Calu3 (cell line): Measurements from ENCODE around the gene TRIM5. TPM values are rescaled to one million over a fixed set of nuclear protein-coding genes. Genes with fewer than 3 reads are reported as not detected.
"Not testable (repeated sequence)": the region's sequence is repeated elsewhere in the genome, so short reads cannot be mapped to it uniquely, and the experiment has no call there.

Experiments used
- BruUV-seq: library from RNA; stranded (reverse); fragments of 400-500 nt; replicated peaks from 2 replicates; lab custom pipeline; 2021; lab: Mats Ljungman, UMichigan
- CTCF ChIA-PET: fragments of 300-600 bp; sonication (Branson Sonifier 250); formaldehyde crosslinking; loops from one replicate; lab custom pipeline; 2022; ENCODE audit warnings: antibody characterized with exemption; lab: Charles Lee
- DNase-seq: peaks from one replicate; pipeline ENCODE4 v3.0.0; 2022
- H3K27ac Mint-ChIP-seq: one replicate; pipeline ENCODE4 v1.8.0; 2022; ENCODE audit warnings: mixed read lengths; ENCODE audit not compliant: unreplicated experiment
- H3K27me3 Mint-ChIP-seq: one replicate; pipeline ENCODE4 v1.8.0; 2022; ENCODE audit warnings: mixed read lengths; ENCODE audit not compliant: unreplicated experiment
- H3K36me3 Mint-ChIP-seq: one replicate; pipeline ENCODE4 v1.8.0; 2022; ENCODE audit warnings: mild to moderate bottlenecking, moderate library complexity, mixed read lengths; ENCODE audit not compliant: insufficient read depth, unreplicated experiment
- H3K4me1 Mint-ChIP-seq: one replicate; pipeline ENCODE4 v1.8.0; 2022; ENCODE audit warnings: mild to moderate bottlenecking, low read depth, mixed read lengths; ENCODE audit not compliant: unreplicated experiment
- H3K4me3 Mint-ChIP-seq: one replicate; pipeline ENCODE4 v1.8.0; 2022; ENCODE audit warnings: mild to moderate bottlenecking, low read depth, moderate library complexity, mixed read lengths; ENCODE audit not compliant: unreplicated experiment
- H3K9me3 Mint-ChIP-seq: one replicate; pipeline ENCODE4 v1.8.0; 2022; ENCODE audit warnings: low read depth, mixed read lengths; ENCODE audit not compliant: unreplicated experiment
- CTCF ChIP-seq: fragments of 200-600 bp; IDR thresholded peaks from one replicate; pipeline ENCODE4 v1.8.0; 2022; ENCODE audit warnings: antibody characterized with exemption; ENCODE audit not compliant: unreplicated experiment
- intact Hi-C: fragments of 100-400 bp; cut with micrococcal nuclease; formaldehyde crosslinking; loops from one replicate; pipeline ENCODE4 v1.10.0; 2022; ENCODE audit not compliant: unreplicated experiment
- total RNA-seq: library from RNA; stranded (reverse); gene quantifications from 2 replicates; pipeline ENCODE4 v1.2.3, GENCODE V29; 2022

TRIM5 gene
- total RNA-seq, 1 experiment from 2014 or later, result 36.8 TPM

GRCh38 chr11:5719703-5720495, 35.0 kb upstream of the TRIM5 start:
- intact Hi-C loops, result no loop called here
- Mint-ChIP-seq H3K27me3 (peaks cover 45% of the 10 kb centered on the region), H3K9me3 (no peaks in the 10 kb centered on the region), H3K4me1 (no peaks in the 10 kb centered on the region), H3K4me3 (no peak overlapping the region), H3K27ac (no peak overlapping the region), H3K36me3 (no peaks in the 10 kb centered on the region)
- BruUV-seq, result no TSS peak
- CTCF ChIA-PET, result no interaction called here
- no peak for TF ChIP-seq CTCF
- no peak for DNase-seq

- BruUV-seq, H3K9me3 Mint-ChIP-seq, intact Hi-C loops, H3K4me1 Mint-ChIP-seq, H3K36me3 Mint-ChIP-seq, DNase-seq, H3K4me3 Mint-ChIP-seq, CTCF ChIA-PET, H3K27ac Mint-ChIP-seq: not testable (repeated sequence)
- H3K27me3 Mint-ChIP-seq, result peaks cover 27% of the 10 kb centered on the region
Measured at GRCh38 chr11:5716518-5716917, 31.6 kb upstream of the TRIM5 start.

- DNase-seq, result no peak
- intact Hi-C loops, result loop anchor here (2.0 kb wide), 2 partner anchors 29 to 113 kb away; partner anchors contain the start of gene TRIM5
- Mint-ChIP-seq H3K36me3 (no peaks in the 10 kb centered on the region), H3K27me3 (peaks cover 31% of the 10 kb centered on the region), H3K27ac (no peak overlapping the region), H3K9me3 (no peaks in the 10 kb centered on the region), H3K4me1 (no peaks in the 10 kb centered on the region), H3K4me3 (no peak overlapping the region)
- TF ChIP-seq CTCF, result no peak
- BruUV-seq, result no TSS peak
- CTCF ChIA-PET, result no interaction called here
Measured at GRCh38 chr11:5713695-5714094, 28.8 kb upstream of the TRIM5 start.

GRCh38 chr11:5712507-5712906, 27.6 kb upstream of the TRIM5 start:
- no peaks in the 10 kb centered on the region for H3K9me3 Mint-ChIP-seq
- no TSS peak for BruUV-seq
- DNase-seq, result no peak
- H3K27ac Mint-ChIP-seq, result no peak overlapping the region
- intact Hi-C loops, result loop anchor here (1.0 to 2.0 kb wide), 4 partner anchors 28 to 237 kb away; partner anchors contain the start of genes OR52N2 and TRIM5
- H3K36me3 Mint-ChIP-seq, result no peaks in the 10 kb centered on the region
- no peak for TF ChIP-seq CTCF
- no peaks in the 10 kb centered on the region for H3K4me1 Mint-ChIP-seq
- H3K4me3 Mint-ChIP-seq, result no peak overlapping the region
- CTCF ChIA-PET, result no interaction called here
- H3K27me3 Mint-ChIP-seq, result peaks cover 31% of the 10 kb centered on the region

- no peak overlapping the region for H3K4me3 Mint-ChIP-seq
- no peak overlapping the region for H3K27ac Mint-ChIP-seq
- H3K4me1 Mint-ChIP-seq, result no peaks in the 10 kb centered on the region
- DNase-seq, result no peak
- no peaks in the 10 kb centered on the region for H3K36me3 Mint-ChIP-seq
- intact Hi-C loops, result no loop called here
- no peak for TF ChIP-seq CTCF
- no peaks in the 10 kb centered on the region for H3K9me3 Mint-ChIP-seq
- BruUV-seq, result no TSS peak
- CTCF ChIA-PET, result no interaction called here
- peaks cover 32% of the 10 kb centered on the region for H3K27me3 Mint-ChIP-seq
Measured at GRCh38 chr11:5705688-5706087, 20.8 kb upstream of the TRIM5 start.
